ENCODE data around the gene USP17L29.
"Not testable (repeated sequence)": the region's sequence is repeated elsewhere in the genome, so short reads cannot be mapped to it uniquely, and the experiment has no call there.

Gene USP17L29, protein sequence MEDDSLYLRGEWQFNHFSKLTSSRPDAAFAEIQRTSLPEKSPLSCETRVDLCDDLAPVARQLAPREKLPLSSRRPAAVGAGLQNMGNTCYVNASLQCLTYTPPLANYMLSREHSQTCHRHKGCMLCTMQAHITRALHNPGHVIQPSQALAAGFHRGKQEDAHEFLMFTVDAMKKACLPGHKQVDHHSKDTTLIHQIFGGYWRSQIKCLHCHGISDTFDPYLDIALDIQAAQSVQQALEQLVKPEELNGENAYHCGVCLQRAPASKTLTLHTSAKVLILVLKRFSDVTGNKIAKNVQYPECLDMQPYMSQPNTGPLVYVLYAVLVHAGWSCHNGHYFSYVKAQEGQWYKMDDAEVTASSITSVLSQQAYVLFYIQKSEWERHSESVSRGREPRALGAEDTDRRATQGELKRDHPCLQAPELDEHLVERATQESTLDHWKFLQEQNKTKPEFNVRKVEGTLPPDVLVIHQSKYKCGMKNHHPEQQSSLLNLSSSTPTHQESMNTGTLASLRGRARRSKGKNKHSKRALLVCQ

DNA sequence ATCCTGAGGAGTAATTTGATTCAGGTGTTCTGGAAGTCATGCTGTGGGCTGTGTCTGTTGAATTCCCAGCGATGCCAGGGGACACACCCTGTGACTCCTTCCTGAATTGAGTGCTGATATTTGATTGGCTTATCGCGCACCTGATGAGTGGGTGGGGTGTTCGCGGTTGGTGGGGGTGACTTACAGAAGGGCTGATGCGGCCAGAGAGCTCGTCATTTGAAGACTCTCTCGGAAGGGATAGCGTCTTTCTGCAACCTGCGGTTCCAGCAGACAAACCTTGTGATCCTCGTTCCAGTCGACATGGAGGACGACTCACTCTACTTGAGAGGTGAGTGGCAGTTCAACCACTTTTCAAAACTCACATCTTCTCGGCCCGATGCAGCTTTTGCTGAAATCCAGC, at the start of gene USP17L29:
Gene USP17L29, plus strand, starts transcription at position 301 of the 400 bp plus-strand sequence. Its CDS starts 0 bp downstream, at position 301.
- DNase-seq (ENCODE audit: low spot score), result not testable (repeated sequence)

DNA sequence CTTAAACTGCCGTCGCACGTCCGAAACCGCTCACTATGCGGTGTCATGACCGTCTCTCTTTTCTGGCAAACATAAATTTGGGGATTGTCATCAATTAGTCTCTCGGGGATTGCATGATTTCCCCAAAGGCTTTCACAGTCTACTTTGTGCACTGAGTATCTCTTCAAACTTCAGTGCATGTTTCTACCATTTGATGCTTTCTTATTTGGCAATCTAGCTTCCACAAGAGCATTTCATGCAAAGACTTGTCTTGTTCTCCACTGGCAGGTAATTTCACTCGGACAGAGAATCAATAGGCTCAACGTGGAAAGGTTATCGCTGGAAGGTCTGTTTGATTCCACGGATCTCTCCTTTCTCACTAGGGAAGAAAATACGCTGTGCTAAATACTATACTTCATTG, 29.2 kb upstream of the USP17L29 start:
- not testable (repeated sequence) for DNase-seq (ENCODE audit: low spot score)

DNA sequence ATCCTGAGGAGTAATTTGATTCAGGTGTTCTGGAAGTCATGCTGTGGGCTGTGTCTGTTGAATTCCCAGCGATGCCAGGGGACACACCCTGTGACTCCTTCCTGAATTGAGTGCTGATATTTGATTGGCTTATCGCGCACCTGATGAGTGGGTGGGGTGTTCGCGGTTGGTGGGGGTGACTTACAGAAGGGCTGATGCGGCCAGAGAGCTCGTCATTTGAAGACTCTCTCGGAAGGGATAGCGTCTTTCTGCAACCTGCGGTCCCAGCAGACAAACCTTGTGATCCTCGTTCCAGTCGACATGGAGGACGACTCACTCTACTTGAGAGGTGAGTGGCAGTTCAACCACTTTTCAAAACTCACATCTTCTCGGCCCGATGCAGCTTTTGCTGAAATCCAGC, 28.6 kb upstream of the USP17L29 start, which contains the start of gene USP17L24:
Gene USP17L24, plus strand, starts transcription at position 301 of the 400 bp plus-strand sequence. Its CDS starts 0 bp downstream, at position 301.
- not testable (repeated sequence) for DNase-seq (ENCODE audit: low spot score)

DNA sequence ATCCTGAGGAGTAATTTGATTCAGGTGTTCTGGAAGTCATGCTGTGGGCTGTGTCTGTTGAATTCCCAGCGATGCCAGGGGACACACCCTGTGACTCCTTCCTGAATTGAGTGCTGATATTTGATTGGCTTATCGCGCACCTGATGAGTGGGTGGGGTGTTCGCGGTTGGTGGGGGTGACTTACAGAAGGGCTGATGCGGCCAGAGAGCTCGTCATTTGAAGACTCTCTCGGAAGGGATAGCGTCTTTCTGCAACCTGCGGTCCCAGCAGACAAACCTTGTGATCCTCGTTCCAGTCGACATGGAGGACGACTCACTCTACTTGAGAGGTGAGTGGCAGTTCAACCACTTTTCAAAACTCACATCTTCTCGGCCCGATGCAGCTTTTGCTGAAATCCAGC, 23.8 kb upstream of the USP17L29 start, which contains the start of gene USP17L25:
Gene USP17L25, plus strand, starts transcription at position 301 of the 400 bp plus-strand sequence. Its CDS starts 0 bp downstream, at position 301.
- not testable (repeated sequence) for DNase-seq (ENCODE audit: low spot score)

DNA sequence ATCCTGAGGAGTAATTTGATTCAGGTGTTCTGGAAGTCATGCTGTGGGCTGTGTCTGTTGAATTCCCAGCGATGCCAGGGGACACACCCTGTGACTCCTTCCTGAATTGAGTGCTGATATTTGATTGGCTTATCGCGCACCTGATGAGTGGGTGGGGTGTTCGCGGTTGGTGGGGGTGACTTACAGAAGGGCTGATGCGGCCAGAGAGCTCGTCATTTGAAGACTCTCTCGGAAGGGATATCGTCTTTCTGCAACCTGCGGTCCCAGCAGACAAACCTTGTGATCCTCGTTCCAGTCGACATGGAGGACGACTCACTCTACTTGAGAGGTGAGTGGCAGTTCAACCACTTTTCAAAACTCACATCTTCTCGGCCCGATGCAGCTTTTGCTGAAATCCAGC, 19.1 kb upstream of the USP17L29 start, which contains the start of gene USP17L26:
Gene USP17L26, plus strand, starts transcription at position 301 of the 400 bp plus-strand sequence. Its CDS starts 0 bp downstream, at position 301.
- not testable (repeated sequence) for DNase-seq (ENCODE audit: low spot score)

DNA sequence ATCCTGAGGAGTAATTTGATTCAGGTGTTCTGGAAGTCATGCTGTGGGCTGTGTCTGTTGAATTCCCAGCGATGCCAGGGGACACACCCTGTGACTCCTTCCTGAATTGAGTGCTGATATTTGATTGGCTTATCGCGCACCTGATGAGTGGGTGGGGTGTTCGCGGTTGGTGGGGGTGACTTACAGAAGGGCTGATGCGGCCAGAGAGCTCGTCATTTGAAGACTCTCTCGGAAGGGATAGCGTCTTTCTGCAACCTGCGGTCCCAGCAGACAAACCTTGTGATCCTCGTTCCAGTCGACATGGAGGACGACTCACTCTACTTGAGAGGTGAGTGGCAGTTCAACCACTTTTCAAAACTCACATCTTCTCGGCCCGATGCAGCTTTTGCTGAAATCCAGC, 14.3 kb upstream of the USP17L29 start, which contains the start of gene USP17L5:
Gene USP17L5, plus strand, starts transcription at position 301 of the 400 bp plus-strand sequence. Its CDS starts 0 bp downstream, at position 301.
- not testable (repeated sequence) for DNase-seq (ENCODE audit: low spot score)

DNA sequence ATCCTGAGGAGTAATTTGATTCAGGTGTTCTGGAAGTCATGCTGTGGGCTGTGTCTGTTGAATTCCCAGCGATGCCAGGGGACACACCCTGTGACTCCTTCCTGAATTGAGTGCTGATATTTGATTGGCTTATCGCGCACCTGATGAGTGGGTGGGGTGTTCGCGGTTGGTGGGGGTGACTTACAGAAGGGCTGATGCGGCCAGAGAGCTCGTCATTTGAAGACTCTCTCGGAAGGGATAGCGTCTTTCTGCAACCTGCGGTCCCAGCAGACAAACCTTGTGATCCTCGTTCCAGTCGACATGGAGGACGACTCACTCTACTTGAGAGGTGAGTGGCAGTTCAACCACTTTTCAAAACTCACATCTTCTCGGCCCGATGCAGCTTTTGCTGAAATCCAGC, 9.6 kb upstream of the USP17L29 start, which contains the start of gene USP17L27:
Gene USP17L27, plus strand, starts transcription at position 301 of the 400 bp plus-strand sequence. Its CDS starts 0 bp downstream, at position 301.
- DNase-seq (ENCODE audit: low spot score), result not testable (repeated sequence)

DNA sequence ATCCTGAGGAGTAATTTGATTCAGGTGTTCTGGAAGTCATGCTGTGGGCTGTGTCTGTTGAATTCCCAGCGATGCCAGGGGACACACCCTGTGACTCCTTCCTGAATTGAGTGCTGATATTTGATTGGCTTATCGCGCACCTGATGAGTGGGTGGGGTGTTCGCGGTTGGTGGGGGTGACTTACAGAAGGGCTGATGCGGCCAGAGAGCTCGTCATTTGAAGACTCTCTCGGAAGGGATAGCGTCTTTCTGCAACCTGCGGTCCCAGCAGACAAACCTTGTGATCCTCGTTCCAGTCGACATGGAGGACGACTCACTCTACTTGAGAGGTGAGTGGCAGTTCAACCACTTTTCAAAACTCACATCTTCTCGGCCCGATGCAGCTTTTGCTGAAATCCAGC, 4.8 kb upstream of the USP17L29 start, which contains the start of gene USP17L28:
Gene USP17L28, plus strand, starts transcription at position 301 of the 400 bp plus-strand sequence. Its CDS starts 0 bp downstream, at position 301.
- DNase-seq (ENCODE audit: low spot score), result not testable (repeated sequence)

DNA sequence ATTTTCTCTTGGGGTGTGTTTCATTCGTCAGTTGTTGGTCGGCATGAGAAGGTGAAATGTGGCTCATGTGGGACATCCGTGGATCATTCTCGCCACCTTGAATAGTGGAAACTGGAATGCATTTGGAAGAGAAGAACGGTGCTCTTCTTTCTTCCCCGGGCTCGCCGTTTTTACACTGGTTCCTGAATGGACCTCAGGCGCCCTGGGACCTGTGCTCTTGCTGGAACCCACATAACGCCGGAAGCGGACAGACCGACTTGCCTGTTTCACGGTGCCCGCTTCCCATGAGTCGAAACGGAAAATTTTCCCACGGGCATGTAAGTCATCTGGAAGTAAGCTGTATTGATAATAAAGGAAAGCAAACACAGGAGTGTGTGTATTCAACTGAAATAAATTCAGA, 2.6 kb upstream of the USP17L29 start:
- DNase-seq (ENCODE audit: low spot score), result not testable (repeated sequence)

DNA sequence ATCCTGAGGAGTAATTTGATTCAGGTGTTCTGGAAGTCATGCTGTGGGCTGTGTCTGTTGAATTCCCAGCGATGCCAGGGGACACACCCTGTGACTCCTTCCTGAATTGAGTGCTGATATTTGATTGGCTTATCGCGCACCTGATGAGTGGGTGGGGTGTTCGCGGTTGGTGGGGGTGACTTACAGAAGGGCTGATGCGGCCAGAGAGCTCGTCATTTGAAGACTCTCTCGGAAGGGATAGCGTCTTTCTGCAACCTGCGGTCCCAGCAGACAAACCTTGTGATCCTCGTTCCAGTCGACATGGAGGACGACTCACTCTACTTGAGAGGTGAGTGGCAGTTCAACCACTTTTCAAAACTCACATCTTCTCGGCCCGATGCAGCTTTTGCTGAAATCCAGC, 9.4 kb downstream of the USP17L29 start, which contains the start of gene USP17L30:
Gene USP17L30, plus strand, starts transcription at position 301 of the 400 bp plus-strand sequence. Its CDS starts 0 bp downstream, at position 301.
- DNase-seq (ENCODE audit: low spot score), result not testable (repeated sequence)

DNA sequence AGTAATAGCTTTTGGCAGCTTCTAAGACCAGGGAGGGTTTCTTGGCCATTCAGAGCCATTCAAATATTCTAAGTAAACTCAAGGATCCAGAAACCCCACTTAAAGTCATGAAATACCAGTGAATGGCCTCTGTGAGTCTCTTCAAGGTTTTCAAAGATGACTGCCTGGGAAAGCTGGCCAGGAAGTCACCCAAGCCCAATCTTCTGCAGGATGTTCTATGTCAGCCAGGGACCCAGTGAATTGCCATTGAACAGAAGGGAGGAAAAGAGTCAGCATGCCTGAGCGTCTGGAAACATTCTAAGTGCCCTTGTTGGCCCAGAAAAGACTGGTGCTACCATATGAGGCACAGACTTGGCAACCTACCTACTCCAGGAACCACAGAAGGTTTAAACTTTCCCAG, 26.4 kb downstream of the USP17L29 start:
- DNase-seq (ENCODE audit: low spot score), result not testable (repeated sequence)

DNA sequence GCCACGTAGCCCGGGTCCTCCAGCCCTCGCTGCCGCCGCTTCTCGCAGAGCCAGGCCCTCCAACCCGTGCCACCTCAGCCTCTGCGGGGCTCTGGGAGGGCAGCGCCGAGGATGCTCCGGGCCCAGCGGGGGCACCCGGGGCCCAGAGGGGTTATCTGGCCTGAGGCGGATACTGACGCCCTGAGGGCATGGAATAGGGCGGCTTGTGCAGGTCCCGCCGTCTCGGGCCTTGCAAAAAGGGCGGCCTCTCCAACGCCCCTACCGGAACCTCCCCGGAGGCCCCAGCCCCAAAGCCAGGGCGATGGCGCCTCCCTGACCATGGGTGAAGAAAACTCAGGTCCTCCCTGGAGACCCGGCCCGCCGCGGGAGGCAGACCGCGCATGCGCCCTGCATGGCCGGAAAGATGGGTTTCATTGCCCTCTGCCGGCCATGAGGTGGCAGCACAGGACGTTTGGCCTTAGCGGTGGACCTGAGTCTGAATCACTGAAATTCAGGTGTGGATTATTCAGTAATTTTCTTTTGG, 27.6 kb downstream of the USP17L29 start:
- DNase-seq (ENCODE audit: low spot score), result peak; percentile 1

DNA sequence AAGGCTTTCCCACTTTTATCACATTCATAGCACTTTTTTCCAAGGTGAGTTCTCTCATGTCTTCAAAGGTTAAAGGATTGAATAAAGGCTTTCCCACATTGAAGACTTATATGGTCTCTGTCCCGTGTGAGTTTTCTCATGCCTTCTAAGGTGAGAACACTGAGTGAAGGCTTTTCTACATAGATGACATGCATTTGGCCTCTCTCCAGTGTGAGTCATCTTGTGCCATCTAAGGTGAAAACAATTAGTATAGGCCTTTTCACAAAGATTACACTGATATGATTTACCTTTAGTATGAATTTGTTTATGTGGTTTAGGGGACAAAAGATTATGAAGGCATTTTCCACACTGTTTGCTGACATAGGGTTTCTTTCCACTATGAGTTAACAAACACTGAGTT, 30.7 kb downstream of the USP17L29 start:
- DNase-seq (ENCODE audit: low spot score), result no peak

DNA sequence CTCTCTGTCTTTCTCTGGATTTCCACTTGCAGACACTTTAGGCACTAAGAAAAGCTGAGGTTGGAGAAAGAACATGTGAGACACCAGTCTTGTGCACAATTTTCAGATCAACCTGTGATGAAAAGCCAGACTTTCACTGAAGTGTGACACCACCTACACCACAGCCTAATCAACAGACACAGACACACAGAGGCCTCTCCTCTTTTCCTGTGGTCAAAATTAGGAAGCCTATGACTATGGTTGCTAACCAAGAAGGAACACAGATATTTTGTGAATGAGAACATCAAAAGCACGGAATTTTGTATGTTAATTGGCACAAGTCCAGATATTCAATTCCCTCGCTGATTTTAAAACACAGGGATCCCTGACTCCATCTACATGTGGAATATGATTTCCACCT, 35.6 kb downstream of the USP17L29 start:
- DNase-seq (ENCODE audit: low spot score), result not testable (repeated sequence)
